CD4-positive, alpha-beta T cell treated with Interleukin-6 at 100 ng/mL for 8 hours (primary cell): ENCODE measurements around the gene MLH3.

Source experiments
- DNase-seq: peaks from one replicate; pipeline ENCODE4 v3.0.0-alpha.2; 2020; ENCODE audit warnings: mixed read lengths, low spot score

Gene MLH3

DNA sequence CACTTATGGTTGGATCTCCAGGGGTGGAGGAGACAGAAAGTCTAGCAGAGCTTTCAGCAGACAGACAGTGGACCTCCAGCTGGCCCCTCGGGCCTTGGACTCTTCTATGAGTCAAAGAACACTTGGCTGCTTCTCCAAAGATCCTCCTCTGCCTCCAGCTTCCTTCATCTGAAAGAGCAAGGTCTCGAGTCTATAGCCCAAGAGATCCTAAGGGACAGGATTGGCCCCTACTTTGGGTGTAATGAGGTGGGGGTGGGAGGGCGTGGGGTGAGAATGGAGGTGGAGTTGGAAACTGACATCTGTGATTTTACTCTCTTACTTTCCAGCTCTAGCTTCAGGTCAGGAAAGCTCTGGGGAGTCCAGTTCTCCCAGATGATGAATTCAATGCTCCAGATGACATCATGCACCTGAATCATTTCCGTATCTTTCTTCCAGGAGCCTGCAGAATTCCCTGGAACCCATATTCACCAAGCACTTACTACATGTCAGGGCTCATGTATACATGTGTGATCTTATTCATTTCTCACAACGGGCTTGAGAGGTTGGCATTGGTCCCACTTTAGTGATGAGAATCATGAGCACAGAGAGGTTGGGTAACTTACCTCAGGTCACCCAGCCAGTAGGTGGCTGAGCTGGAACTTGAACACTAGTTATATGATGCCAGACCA lies 85.6 kb downstream of the MLH3 start:
- no peak for DNase-seq

GRCh38 chr14:74964787-74965485 lies 86.3 kb downstream of the MLH3 start:
- no peak for DNase-seq
